ENCODE measurements around the gene LYL1. TPM values are rescaled to one million over a fixed set of nuclear protein-coding genes. Genes with fewer than 3 reads are reported as not detected.

Gene LYL1
- total and polyA plus RNA-seq, 4 donors, result 12.9 to 34.1 (median 20.7) TPM

GRCh38 chr19:13146763-13147563, 44.3 kb upstream of the LYL1 start:
- H3K4me1 ChIP-seq (ENCODE audit: control insufficient read depth in 5 of 5, insufficient read depth in 5 of 5, low read length in 5 of 5), result peaks cover 0 to 5% (median 4%) of the 10 kb centered on the region in 5 donors
- no peak for DNase-seq

GRCh38 chr19:13139633-13140311, 37.1 kb upstream of the LYL1 start:
- H3K4me1 ChIP-seq (ENCODE audit: control insufficient read depth in 5 of 5, insufficient read depth in 5 of 5, low read length in 5 of 5), result peaks cover 0 to 12% (median 0%) of the 10 kb centered on the region in 5 donors
- H3K36me3 ChIP-seq (ENCODE audit: control insufficient read depth in 4 of 4, insufficient read depth in 4 of 4, low read length in 4 of 4), result peaks cover 11 to 45% (median 17%) of the 10 kb centered on the region in 4 donors
- H3K27me3 ChIP-seq (ENCODE audit: control insufficient read depth in 3 of 3, insufficient read depth in 3 of 3, low read length in 2 of 3), result no peaks in the 10 kb centered on the region
- no peak for ATAC-seq (ENCODE audit: insufficient read depth, low FRiP score)
- TF ChIP-seq CTCF (IDR thresholded peaks at IDR 0.05; ENCODE audit: control extremely low read depth, extremely low read depth), result no peak
- H3K27ac ChIP-seq (ENCODE audit: low read depth in 1 of 2, low read length in 1 of 2), result no peak overlapping the region
- no peaks in the 10 kb centered on the region for H3K9me3 ChIP-seq (ENCODE audit: control insufficient read depth in 4 of 4, insufficient read depth in 3 of 4, low read length in 3 of 4)
- 79 to 80% methylated on average over 11 of the region's 11 CpGs for WGBS, 2 donors
- no peak overlapping the region for H3K4me3 ChIP-seq
- DNase-seq, result no peak
- H3K9ac ChIP-seq (ENCODE audit: insufficient read depth in 1 of 2, low read length in 2 of 2), result no peak overlapping the region

More at GRCh38 chr19:13146763-13147563, 44.3 kb upstream of the LYL1 start:
- TF ChIP-seq CTCF (IDR thresholded peaks at IDR 0.05; ENCODE audit: control extremely low read depth, extremely low read depth), result no peak
- H3K27me3 ChIP-seq (ENCODE audit: control insufficient read depth in 3 of 3, insufficient read depth in 3 of 3, low read length in 2 of 3), result no peaks in the 10 kb centered on the region
- 56 to 57% methylated on average over 16 of the region's 16 CpGs for WGBS, 2 donors
- no peak overlapping the region for H3K27ac ChIP-seq (ENCODE audit: low read depth in 1 of 2, low read length in 1 of 2)
- ATAC-seq (ENCODE audit: insufficient read depth, low FRiP score), result no peak
- H3K4me3 ChIP-seq, result no peak overlapping the region
- H3K36me3 ChIP-seq (ENCODE audit: control insufficient read depth in 4 of 4, insufficient read depth in 4 of 4, low read length in 4 of 4), result peaks cover 4 to 16% (median 8%) of the 10 kb centered on the region in 4 donors
- no peak overlapping the region for H3K9ac ChIP-seq (ENCODE audit: insufficient read depth in 1 of 2, low read length in 2 of 2)
- no peaks in the 10 kb centered on the region for H3K9me3 ChIP-seq (ENCODE audit: control insufficient read depth in 4 of 4, insufficient read depth in 3 of 4, low read length in 3 of 4)

- Histone ChIP-seq H3K36me3 (ENCODE audit: control insufficient read depth in 4 of 4, insufficient read depth in 4 of 4, low read length in 4 of 4) (peaks cover 5 to 36% (median 11%) of the 10 kb centered on the region in 4 donors), H3K27me3 (ENCODE audit: control insufficient read depth in 3 of 3, insufficient read depth in 3 of 3, low read length in 2 of 3) (no peaks in the 10 kb centered on the region), H3K4me3 (no peak overlapping the region), H3K4me1 (ENCODE audit: control insufficient read depth in 5 of 5, insufficient read depth in 5 of 5, low read length in 5 of 5) (peaks cover 0 to 16% (median 0%) of the 10 kb centered on the region in 5 donors), H3K9ac (ENCODE audit: insufficient read depth in 1 of 2, low read length in 2 of 2) (no peak overlapping the region), H3K9me3 (ENCODE audit: control insufficient read depth in 4 of 4, insufficient read depth in 3 of 4, low read length in 3 of 4) (no peaks in the 10 kb centered on the region), H3K27ac (ENCODE audit: low read depth in 1 of 2, low read length in 1 of 2) (no peak overlapping the region)
- no peak for ATAC-seq (ENCODE audit: insufficient read depth, low FRiP score)
- 50 to 77% methylated on average over 10 of the region's 10 CpGs for WGBS, 2 donors
- no peak for DNase-seq
- TF ChIP-seq CTCF (IDR thresholded peaks at IDR 0.05; ENCODE audit: control extremely low read depth, extremely low read depth), result no peak
Observed at GRCh38 chr19:13138916-13139198, 36.2 kb upstream of the LYL1 start.
